ENCODE results near the gene CALHM3. TPM values are rescaled to one million over a fixed set of nuclear protein-coding genes. Genes with fewer than 3 reads are reported as not detected.
"Not testable (repeated sequence)": the region's sequence is repeated elsewhere in the genome, so short reads cannot be mapped to it uniquely, and the experiment has no call there.

The CALHM3 gene
- total and polyA plus RNA-seq, 2 experiments from 2014 or later = not detected

DNA sequence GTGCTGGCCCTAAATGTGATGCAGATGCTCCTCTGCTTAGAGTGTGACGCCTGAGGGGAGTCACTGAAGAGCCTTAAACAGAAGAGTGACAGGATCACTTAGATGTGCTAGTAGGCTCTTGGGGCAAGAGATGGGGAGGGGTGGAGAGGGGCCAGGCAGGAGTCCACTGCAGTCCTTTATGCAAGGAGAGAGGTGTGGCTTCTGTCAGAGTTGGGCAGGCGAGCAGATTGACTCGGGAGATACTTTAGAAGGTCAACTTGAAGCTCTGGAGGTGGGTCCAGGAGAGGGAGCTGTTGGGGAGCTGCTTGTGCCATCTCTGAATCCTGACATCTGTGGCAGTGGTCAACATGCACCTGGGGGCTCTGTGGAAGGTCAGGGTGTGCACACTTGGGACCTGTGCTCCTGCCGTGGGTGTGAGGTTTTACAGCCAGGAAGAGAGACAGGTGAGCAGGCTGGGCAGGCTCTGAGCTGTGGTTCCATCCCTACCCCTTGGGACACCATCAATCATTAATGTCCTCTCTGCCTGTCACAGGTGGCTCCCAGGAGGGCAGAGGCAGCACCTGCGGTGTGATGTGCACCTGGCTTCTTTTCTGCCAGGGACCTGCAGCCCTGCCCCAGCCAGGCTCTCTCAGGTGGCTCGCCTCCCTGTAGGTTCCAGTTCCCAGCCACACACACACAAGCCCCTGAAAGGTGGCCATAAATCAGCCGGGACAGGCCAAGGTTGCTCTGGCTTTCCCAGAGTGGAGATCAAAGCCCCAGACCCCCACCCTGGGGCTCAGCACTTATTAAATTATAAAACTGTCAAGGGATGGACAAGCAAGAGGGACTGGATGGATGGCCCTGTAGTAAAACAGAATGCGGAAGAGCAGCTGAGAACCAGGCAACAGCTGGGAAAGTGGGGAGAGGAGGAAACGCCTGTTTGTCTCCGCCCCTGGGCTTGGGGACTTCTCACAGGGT is 28.5 kb upstream of the CALHM3 start:
- Histone ChIP-seq H3K4me1 (ENCODE audit: insufficient read depth) (peaks cover 37% of the 10 kb centered on the region), H4K20me1 (ENCODE audit: insufficient read depth, poor library complexity, severe bottlenecking) (no peaks in the 10 kb centered on the region), H3K9me2 (replicated peaks; ENCODE audit: insufficient read depth) (no peaks in the 10 kb centered on the region), H3K4me2 (peak overlapping the region; percentile 22), H3K9me3 (ENCODE audit: low read depth) (no peaks in the 10 kb centered on the region), H3K4me3 (no peak overlapping the region), H3K27me3 (no peaks in the 10 kb centered on the region), H3K27ac (peak overlapping the region; percentile 81), H3K79me2 (no peaks in the 10 kb centered on the region), H2AFZ (no peak overlapping the region), H3K36me3 (replicated peaks; ENCODE audit: insufficient read depth, low read depth) (no peaks in the 10 kb centered on the region)
- TF ChIP-seq, protein P1, sequence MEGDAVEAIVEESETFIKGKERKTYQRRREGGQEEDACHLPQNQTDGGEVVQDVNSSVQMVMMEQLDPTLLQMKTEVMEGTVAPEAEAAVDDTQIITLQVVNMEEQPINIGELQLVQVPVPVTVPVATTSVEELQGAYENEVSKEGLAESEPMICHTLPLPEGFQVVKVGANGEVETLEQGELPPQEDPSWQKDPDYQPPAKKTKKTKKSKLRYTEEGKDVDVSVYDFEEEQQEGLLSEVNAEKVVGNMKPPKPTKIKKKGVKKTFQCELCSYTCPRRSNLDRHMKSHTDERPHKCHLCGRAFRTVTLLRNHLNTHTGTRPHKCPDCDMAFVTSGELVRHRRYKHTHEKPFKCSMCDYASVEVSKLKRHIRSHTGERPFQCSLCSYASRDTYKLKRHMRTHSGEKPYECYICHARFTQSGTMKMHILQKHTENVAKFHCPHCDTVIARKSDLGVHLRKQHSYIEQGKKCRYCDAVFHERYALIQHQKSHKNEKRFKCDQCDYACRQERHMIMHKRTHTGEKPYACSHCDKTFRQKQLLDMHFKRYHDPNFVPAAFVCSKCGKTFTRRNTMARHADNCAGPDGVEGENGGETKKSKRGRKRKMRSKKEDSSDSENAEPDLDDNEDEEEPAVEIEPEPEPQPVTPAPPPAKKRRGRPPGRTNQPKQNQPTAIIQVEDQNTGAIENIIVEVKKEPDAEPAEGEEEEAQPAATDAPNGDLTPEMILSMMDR (IDR thresholded peaks at IDR 0.05; ENCODE audit: poor library complexity) = peak; percentile 23
- TF ChIP-seq EZH2 (IDR thresholded peaks at IDR 0.05; ENCODE audit: borderline replicate concordance) (no peak), EZH2phosphoT487 (IDR thresholded peaks at IDR 0.05; ENCODE audit: low read depth, severe bottlenecking, unreplicated experiment) (no peak)
- 36% methylated on average over 10 of the region's 10 CpGs for WGBS (ENCODE audit: low lambda C conversion rate, missing lambda C conversion rate)
- peak; percentile 70 for DNase-seq (ENCODE audit: low spot score)

DNA sequence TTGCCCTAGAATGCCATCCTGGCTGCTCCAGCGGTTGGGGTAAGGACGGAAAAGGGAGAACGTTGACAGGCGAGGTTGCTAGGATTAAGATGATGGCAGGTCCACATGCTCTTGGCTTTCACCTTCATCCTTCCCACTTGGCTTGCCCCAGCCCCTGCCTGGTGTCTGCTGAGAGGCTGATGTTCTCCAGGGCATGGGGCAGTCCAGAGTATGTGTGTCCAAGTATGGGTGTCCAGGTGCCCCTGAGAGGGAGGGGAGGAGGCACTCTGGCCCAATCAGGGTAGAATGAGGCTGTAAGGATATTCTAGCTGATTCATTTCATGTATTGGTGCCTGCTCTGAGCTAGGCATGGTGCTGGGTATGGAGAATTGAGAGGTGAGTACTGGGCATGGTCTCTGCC is 27.0 kb upstream of the CALHM3 start:
- peaks cover 23% of the 10 kb centered on the region for H3K4me1 ChIP-seq (ENCODE audit: insufficient read depth)

DNA sequence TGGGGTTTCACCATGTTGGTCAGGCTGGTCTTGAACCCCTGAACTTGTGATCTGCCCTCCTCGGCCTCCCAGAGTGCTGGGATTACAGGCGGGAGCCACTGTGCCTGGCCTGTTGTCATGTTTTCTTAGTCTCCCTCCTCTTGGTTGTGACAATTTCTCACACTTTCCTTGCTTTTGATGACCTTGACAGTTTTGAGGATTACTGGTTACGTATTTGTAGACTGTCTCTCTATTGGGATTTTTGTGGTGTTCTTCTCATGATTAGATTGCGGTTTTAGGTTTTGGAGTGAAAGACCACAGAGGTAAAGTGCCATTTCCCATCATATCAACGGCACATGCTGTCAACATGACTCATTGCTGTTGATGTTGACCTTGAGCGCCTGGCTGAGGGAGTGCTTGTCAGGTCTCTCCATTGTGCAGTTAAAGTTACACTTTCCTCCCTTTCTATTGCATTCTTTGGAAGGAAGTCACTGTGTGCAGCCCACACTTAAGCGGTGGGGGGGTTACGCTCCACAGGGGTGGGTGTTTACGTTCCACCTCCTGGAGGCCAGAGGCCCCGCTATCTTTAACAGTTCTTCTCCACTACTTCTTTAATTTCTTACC is 25.2 kb upstream of the CALHM3 start:
- WGBS (ENCODE audit: low lambda C conversion rate, missing lambda C conversion rate) = 33% methylated on average over 10 of the region's 10 CpGs

More for the DNA sequence above, 27.0 kb upstream of the CALHM3 start:
- Histone ChIP-seq H3K9me2 (replicated peaks; ENCODE audit: insufficient read depth) (no peaks in the 10 kb centered on the region), H3K36me3 (replicated peaks; ENCODE audit: insufficient read depth, low read depth) (no peaks in the 10 kb centered on the region), H3K79me2 (no peaks in the 10 kb centered on the region), H3K27me3 (no peaks in the 10 kb centered on the region), H4K20me1 (ENCODE audit: insufficient read depth, poor library complexity, severe bottlenecking) (no peaks in the 10 kb centered on the region), H3K4me3 (no peak overlapping the region), H3K9me3 (ENCODE audit: low read depth) (no peaks in the 10 kb centered on the region), H3K4me2 (no peak overlapping the region), H3K27ac (no peak overlapping the region), H2AFZ (no peak overlapping the region)
- TF ChIP-seq, protein P1 (IDR thresholded peaks at IDR 0.05; ENCODE audit: poor library complexity) = no peak
- TF ChIP-seq EZH2 (IDR thresholded peaks at IDR 0.05; ENCODE audit: borderline replicate concordance) = no peak
- no peak for TF ChIP-seq EZH2phosphoT487 (IDR thresholded peaks at IDR 0.05; ENCODE audit: low read depth, severe bottlenecking, unreplicated experiment)
- WGBS (ENCODE audit: low lambda C conversion rate, missing lambda C conversion rate) = 90% methylated on average over 4 of the region's 4 CpGs
- no peak for DNase-seq (ENCODE audit: low spot score)

DNA sequence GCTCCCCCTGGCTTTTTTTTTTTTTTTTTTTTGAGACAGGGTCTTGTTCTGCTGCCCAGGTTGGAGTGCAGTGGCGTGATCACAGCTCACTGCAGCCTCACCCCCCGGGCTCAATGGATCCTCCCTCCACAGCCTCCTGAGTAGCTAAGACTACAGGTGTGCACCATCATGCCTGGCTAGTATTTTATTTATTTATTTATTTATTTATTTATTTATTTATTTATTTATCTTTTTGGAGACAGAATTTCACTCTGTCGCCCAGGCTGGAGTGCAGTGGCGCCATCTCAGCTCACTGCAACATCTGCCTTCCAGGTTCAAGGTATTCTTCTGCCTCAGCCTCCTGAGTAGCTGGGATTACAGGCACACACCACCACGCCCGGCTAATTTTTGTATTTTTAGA is 24.7 kb upstream of the CALHM3 start:
- H3K4me3 ChIP-seq; DNase-seq (ENCODE audit: low spot score); H3K27me3 ChIP-seq; H3K36me3 ChIP-seq (replicated peaks; ENCODE audit: insufficient read depth, low read depth); H3K4me2 ChIP-seq; H4K20me1 ChIP-seq (ENCODE audit: insufficient read depth, poor library complexity, severe bottlenecking); H3K9me2 ChIP-seq (replicated peaks; ENCODE audit: insufficient read depth); H3K9me3 ChIP-seq (ENCODE audit: low read depth); H2AFZ ChIP-seq; H3K79me2 ChIP-seq: not testable (repeated sequence)
- Histone ChIP-seq H3K4me1 (ENCODE audit: insufficient read depth) (peaks cover 20% of the 10 kb centered on the region), H3K27ac (peak overlapping the region; percentile 52)
- WGBS (ENCODE audit: low lambda C conversion rate, missing lambda C conversion rate) = 92% methylated on average over 6 of the region's 6 CpGs

More for the DNA sequence above, 25.2 kb upstream of the CALHM3 start:
- Histone ChIP-seq H3K9me3 (ENCODE audit: low read depth) (no peaks in the 10 kb centered on the region), H2AFZ (no peak overlapping the region), H3K79me2 (no peaks in the 10 kb centered on the region), H3K4me2 (peak overlapping the region; percentile 7), H3K27ac (peak overlapping the region; percentile 73), H4K20me1 (ENCODE audit: insufficient read depth, poor library complexity, severe bottlenecking) (no peaks in the 10 kb centered on the region), H3K36me3 (replicated peaks; ENCODE audit: insufficient read depth, low read depth) (no peaks in the 10 kb centered on the region), H3K27me3 (no peaks in the 10 kb centered on the region), H3K4me1 (ENCODE audit: insufficient read depth) (peaks cover 20% of the 10 kb centered on the region), H3K9me2 (replicated peaks; ENCODE audit: insufficient read depth) (no peaks in the 10 kb centered on the region), H3K4me3 (no peak overlapping the region)
- TF ChIP-seq EZH2phosphoT487 (IDR thresholded peaks at IDR 0.05; ENCODE audit: low read depth, severe bottlenecking, unreplicated experiment) (no peak), EZH2 (IDR thresholded peaks at IDR 0.05; ENCODE audit: borderline replicate concordance) (no peak)
- TF ChIP-seq, protein P1 (IDR thresholded peaks at IDR 0.05; ENCODE audit: poor library complexity) = no peak
- peak; percentile 81 for DNase-seq (ENCODE audit: low spot score)

All from hepatocyte (in vitro differentiated cells).